ENCODE measurements around the gene FBXO22. TPM values are rescaled to one million over a fixed set of nuclear protein-coding genes. Genes with fewer than 3 reads are reported as not detected.

Gene FBXO22
- total and polyA plus RNA-seq, 10 of the 15 experiments (the other 5 are each of a cell fraction or from before 2014, with no cell fraction given) = 15.2 to 110 (median 42.8) TPM

DNA sequence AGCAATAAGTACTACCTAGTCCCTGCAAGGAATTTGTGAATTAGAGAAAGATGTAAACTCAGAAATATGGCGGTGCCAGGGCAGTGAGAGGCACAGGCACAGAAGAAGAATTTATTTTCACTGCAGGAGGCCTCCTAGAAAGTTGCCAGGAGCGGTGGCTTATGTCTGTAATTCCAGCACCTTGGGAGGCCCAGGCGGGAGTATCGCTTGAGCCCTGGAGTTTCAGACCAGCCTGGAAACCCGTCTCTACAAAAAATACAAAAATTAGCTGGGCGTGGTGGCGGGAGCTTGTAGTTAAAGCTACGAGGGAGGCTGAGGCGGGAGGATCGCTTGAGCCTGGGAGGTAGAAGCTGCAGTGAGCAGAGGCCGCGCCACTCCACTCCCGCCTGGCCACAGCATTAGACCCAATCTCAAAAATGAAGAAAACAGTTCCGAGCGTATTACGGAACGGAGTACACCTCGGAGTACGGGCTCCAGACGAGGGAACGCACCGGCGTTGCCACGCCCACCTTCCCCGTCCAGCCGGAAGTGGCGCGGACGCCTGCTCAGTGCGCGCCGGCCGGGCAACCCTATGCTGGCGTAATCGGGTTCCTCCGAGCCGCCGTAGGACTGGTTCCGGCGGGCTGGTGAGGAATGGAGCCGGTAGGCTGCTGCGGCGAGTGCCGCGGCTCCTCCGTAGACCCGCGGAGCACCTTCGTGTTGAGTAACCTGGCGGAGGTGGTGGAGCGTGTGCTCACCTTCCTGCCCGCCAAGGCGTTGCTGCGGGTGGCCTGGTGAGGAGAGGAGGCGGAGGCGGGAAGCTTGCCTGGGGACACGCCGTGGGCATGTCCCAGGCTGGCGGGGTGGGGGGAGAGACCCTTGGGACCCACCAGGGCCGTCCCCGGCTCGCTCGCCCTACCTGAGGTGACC is at the start of gene FBXO22 (continued):
- peak; percentile 33 to 62; a peak in 1 of 4 replicates for TF ChIP-seq BHLHE40 (IDR thresholded peaks at IDR 0.05; ENCODE audit: borderline replicate concordance in 1 of 2, low read depth in 2 of 2, low read length in 1 of 2)
- TF ChIP-seq ZZZ3 (IDR thresholded peaks at IDR 0.05; ENCODE audit: control insufficient read depth, insufficient read length, low read depth) = no peak
- TF ChIP-seq RFX5 (IDR thresholded peaks at IDR 0.05; ENCODE audit: low read depth, low read length) = no peak
- TF ChIP-seq FOXM1 (IDR thresholded peaks at IDR 0.05; ENCODE audit: low read depth, low read length) = no peak
- TF ChIP-seq, protein P1, sequence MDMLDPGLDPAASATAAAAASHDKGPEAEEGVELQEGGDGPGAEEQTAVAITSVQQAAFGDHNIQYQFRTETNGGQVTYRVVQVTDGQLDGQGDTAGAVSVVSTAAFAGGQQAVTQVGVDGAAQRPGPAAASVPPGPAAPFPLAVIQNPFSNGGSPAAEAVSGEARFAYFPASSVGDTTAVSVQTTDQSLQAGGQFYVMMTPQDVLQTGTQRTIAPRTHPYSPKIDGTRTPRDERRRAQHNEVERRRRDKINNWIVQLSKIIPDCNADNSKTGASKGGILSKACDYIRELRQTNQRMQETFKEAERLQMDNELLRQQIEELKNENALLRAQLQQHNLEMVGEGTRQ (IDR thresholded peaks at IDR 0.05; ENCODE audit: borderline replicate concordance, low read depth, low read length) = no peak
- TF ChIP-seq RELA (IDR thresholded peaks at IDR 0.05; ENCODE audit: borderline replicate concordance, partially characterized antibody) = no peak
- peak; percentile 95 for TF ChIP-seq POLR2AphosphoS2 (IDR thresholded peaks at IDR 0.05; ENCODE audit: low read depth, low read length)
- no peak for TF ChIP-seq CEBPB (IDR thresholded peaks at IDR 0.05; ENCODE audit: borderline replicate concordance in 1 of 2, low read depth in 2 of 2, low read length in 2 of 2)
- TF ChIP-seq, protein P2, sequence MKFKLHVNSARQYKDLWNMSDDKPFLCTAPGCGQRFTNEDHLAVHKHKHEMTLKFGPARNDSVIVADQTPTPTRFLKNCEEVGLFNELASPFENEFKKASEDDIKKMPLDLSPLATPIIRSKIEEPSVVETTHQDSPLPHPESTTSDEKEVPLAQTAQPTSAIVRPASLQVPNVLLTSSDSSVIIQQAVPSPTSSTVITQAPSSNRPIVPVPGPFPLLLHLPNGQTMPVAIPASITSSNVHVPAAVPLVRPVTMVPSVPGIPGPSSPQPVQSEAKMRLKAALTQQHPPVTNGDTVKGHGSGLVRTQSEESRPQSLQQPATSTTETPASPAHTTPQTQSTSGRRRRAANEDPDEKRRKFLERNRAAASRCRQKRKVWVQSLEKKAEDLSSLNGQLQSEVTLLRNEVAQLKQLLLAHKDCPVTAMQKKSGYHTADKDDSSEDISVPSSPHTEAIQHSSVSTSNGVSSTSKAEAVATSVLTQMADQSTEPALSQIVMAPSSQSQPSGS (IDR thresholded peaks at IDR 0.05; ENCODE audit: low read length) = no peak; the same call in 1 of the 2 replicates
- TF ChIP-seq HDGF (IDR thresholded peaks at IDR 0.05) = no peak; the same call in 1 of the 2 replicates
- no peak for TF ChIP-seq ZSCAN29 (IDR thresholded peaks at IDR 0.05)
- peak; percentile 34 for TF ChIP-seq NRF1 (conservative IDR thresholded peaks at IDR 0.05; ENCODE audit: low read depth, low read length)
- TF ChIP-seq IKZF2 (IDR thresholded peaks at IDR 0.05) = no peak
- no peak for TF ChIP-seq FOS (IDR thresholded peaks at IDR 0.05; ENCODE audit: borderline replicate concordance, extremely low read depth, insufficient read length)
- no peak for TF ChIP-seq ZNF24 (IDR thresholded peaks at IDR 0.05)
- peak; percentile 54; the same call in 1 of the 2 replicates for TF ChIP-seq ESRRA (IDR thresholded peaks at IDR 0.05; ENCODE audit: low read length)
- no peak for TF ChIP-seq CHD1 (IDR thresholded peaks at IDR 0.05; ENCODE audit: low read depth, low read length)
- TF ChIP-seq ZNF274 (IDR thresholded peaks at IDR 0.05; ENCODE audit: insufficient read depth, insufficient read length) = no peak
- no peak for TF ChIP-seq RCOR1 (conservative IDR thresholded peaks at IDR 0.05; ENCODE audit: low read depth, low read length)
- peak; percentile 95 for TF ChIP-seq POLR2AphosphoS5 (IDR thresholded peaks at IDR 0.05; ENCODE audit: low read length)
- TF ChIP-seq KAT2A (conservative IDR thresholded peaks at IDR 0.05; ENCODE audit: control insufficient read depth, low read depth, low read length) = no peak
- TF ChIP-seq, protein P3, sequence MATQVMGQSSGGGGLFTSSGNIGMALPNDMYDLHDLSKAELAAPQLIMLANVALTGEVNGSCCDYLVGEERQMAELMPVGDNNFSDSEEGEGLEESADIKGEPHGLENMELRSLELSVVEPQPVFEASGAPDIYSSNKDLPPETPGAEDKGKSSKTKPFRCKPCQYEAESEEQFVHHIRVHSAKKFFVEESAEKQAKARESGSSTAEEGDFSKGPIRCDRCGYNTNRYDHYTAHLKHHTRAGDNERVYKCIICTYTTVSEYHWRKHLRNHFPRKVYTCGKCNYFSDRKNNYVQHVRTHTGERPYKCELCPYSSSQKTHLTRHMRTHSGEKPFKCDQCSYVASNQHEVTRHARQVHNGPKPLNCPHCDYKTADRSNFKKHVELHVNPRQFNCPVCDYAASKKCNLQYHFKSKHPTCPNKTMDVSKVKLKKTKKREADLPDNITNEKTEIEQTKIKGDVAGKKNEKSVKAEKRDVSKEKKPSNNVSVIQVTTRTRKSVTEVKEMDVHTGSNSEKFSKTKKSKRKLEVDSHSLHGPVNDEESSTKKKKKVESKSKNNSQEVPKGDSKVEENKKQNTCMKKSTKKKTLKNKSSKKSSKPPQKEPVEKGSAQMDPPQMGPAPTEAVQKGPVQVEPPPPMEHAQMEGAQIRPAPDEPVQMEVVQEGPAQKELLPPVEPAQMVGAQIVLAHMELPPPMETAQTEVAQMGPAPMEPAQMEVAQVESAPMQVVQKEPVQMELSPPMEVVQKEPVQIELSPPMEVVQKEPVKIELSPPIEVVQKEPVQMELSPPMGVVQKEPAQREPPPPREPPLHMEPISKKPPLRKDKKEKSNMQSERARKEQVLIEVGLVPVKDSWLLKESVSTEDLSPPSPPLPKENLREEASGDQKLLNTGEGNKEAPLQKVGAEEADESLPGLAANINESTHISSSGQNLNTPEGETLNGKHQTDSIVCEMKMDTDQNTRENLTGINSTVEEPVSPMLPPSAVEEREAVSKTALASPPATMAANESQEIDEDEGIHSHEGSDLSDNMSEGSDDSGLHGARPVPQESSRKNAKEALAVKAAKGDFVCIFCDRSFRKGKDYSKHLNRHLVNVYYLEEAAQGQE (IDR thresholded peaks at IDR 0.05; ENCODE audit: low read depth, low read length) = no peak
